ENCODE measurements around the gene ZNF583.

The ZNF583 gene

GRCh38 chr19:56476093-56476492, 72.0 kb downstream of the ZNF583 start:
- no peak for DNase-seq

All from T-helper 9 cell (primary cell).